ENCODE results near the gene BCL2L15. TPM values are rescaled to one million over a fixed set of nuclear protein-coding genes. Genes with fewer than 3 reads are reported as not detected.

BCL2L15 gene
- total and polyA plus RNA-seq, 2 experiments from 2014 or later: 0.16 to 4.5 TPM

DNA sequence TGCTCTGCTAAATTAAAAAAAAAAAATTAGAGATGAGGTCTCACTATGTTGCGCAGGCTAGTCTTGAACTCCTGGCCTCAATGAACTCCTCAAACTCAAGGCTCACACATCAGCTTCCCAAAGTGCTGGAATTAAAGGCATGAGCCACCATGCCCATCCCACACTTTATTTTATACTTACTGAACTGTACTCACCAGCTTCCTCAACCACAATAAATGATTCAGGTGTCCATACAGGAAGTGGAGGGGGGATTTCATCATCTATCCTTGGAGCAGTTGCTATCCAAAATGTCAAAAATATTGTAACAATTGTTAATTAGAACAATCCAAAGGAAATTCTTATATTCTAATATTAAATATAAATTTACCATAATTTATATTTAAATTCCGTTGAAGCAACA lies 52.7 kb downstream of the BCL2L15 start:
- Histone ChIP-seq H3K27me3 (peaks cover 7% of the 10 kb centered on the region), H3K9me3 (ENCODE audit: low read depth) (no peaks in the 10 kb centered on the region), H3K4me1 (ENCODE audit: low read depth) (no peaks in the 10 kb centered on the region), H3K27ac (no peak overlapping the region), H3K4me3 (no peak overlapping the region), H3K36me3 (no peaks in the 10 kb centered on the region)
- no peak for TF ChIP-seq CTCF (IDR thresholded peaks at IDR 0.05; ENCODE audit: low read depth, low read length)
- no peak for DNase-seq (ENCODE audit: low read depth in 1 of 2, low spot score in 1 of 2)

Other genes starting within 250 kb of the BCL2L15 start
- gene PHTF1, start 128.1 kb downstream of the BCL2L15 start, total RNA-seq: 33.2 and 45.2 TPM in 2 replicates
- gene PHTF1, start 128.1 kb downstream of the BCL2L15 start, polyA plus RNA-seq: 40.5 and 49.9 TPM in 2 replicates
- gene RSBN1, start 75.1 kb downstream of the BCL2L15 start, total RNA-seq: 18.0 and 27.3 TPM in 2 replicates
- 12.7 and 18.8 TPM in 2 replicates for gene RSBN1, start 75.1 kb downstream of the BCL2L15 start, polyA plus RNA-seq
- gene PTPN22, start 15.9 kb downstream of the BCL2L15 start, total RNA-seq: not detected in 2 replicates
- not detected in 2 replicates for gene PTPN22, start 15.9 kb downstream of the BCL2L15 start, polyA plus RNA-seq
- gene AP4B1, start 17.2 kb upstream of the BCL2L15 start, total RNA-seq: 8.8 and 18.8 TPM in 2 replicates
- 18.3 and 22.5 TPM in 2 replicates for gene AP4B1, start 17.2 kb upstream of the BCL2L15 start, polyA plus RNA-seq
- gene DCLRE1B, start 17.7 kb upstream of the BCL2L15 start, total RNA-seq: 5.6 and 6.3 TPM in 2 replicates
- gene DCLRE1B, start 17.7 kb upstream of the BCL2L15 start, polyA plus RNA-seq: 3.4 and 5.5 TPM in 2 replicates
- 23.4 and 27.7 TPM in 2 replicates for gene HIPK1, start 41.7 kb upstream of the BCL2L15 start, total RNA-seq
- 14.1 and 19.3 TPM in 2 replicates for gene HIPK1, start 41.7 kb upstream of the BCL2L15 start, polyA plus RNA-seq
- 15.4 and 16.0 TPM in 2 replicates for gene OLFML3, start 91.9 kb upstream of the BCL2L15 start, total RNA-seq
- 9.7 and 13.5 TPM in 2 replicates for gene OLFML3, start 91.9 kb upstream of the BCL2L15 start, polyA plus RNA-seq

Data from cardiac muscle cell (in vitro differentiated cells and primary cell).